ENCODE measurements around the gene CCL14. TPM values are rescaled to one million over a fixed set of nuclear protein-coding genes. Genes with fewer than 3 reads are reported as not detected.
A peak's percentile ranks its signal among the peaks of the same experiment; 100 is the strongest.

CCL14 gene
- total and polyA plus RNA-seq, 2 of the 13 experiments (the other 11 are each of a cell fraction or from before 2014, with no cell fraction given) = 1.1 to 1.7 TPM

DNA sequence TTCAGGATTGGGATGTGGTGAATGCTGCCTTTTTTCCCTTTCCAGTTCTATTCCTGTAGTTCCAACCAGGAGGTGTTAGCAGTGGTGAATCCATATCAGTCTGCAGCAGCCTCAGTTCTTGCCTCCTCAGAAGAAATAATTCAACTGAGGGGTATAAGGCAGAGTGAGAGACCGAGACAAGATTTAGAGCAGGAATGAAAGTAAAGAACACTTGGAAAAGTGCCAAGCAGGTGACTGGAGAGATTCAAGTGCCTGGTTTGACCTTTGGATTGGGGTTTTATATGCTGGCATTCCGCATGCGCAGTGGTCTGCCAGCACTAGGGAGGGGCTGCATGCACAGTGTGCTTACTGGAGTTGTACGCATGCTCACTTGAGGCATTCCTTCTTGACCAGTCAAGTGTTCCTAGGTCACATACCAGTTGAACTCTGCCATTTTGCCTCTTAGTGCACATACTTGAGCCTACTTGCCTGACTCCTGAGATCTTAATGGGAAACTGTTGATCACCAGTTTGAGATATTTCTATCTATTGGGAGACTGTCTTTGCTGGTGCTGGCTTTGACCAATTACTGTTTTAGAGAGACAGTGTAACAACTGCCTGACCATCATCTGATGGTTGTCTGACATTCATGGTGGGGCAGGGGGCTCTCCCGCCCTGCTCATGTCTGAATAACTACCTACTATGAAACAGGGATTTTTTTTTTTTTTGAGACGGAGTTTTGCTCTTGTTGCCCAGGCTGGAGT is 15.5 kb upstream of the CCL14 start (continued):
- TF ChIP-seq ZNF253 (CRISPR knock-in tag; IDR thresholded peaks at IDR 0.05; ENCODE audit: borderline replicate concordance) = no peak
- TF ChIP-seq NFE2L1 (CRISPR knock-in tag; IDR thresholded peaks at IDR 0.05; ENCODE audit: borderline replicate concordance) = no peak
- TF ChIP-seq ZNF879 (CRISPR knock-in tag; IDR thresholded peaks at IDR 0.05) = no peak
- TF ChIP-seq, protein P1, sequence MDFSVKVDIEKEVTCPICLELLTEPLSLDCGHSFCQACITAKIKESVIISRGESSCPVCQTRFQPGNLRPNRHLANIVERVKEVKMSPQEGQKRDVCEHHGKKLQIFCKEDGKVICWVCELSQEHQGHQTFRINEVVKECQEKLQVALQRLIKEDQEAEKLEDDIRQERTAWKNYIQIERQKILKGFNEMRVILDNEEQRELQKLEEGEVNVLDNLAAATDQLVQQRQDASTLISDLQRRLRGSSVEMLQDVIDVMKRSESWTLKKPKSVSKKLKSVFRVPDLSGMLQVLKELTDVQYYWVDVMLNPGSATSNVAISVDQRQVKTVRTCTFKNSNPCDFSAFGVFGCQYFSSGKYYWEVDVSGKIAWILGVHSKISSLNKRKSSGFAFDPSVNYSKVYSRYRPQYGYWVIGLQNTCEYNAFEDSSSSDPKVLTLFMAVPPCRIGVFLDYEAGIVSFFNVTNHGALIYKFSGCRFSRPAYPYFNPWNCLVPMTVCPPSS (IDR thresholded peaks at IDR 0.05) = no peak
- TF ChIP-seq, protein P2, sequence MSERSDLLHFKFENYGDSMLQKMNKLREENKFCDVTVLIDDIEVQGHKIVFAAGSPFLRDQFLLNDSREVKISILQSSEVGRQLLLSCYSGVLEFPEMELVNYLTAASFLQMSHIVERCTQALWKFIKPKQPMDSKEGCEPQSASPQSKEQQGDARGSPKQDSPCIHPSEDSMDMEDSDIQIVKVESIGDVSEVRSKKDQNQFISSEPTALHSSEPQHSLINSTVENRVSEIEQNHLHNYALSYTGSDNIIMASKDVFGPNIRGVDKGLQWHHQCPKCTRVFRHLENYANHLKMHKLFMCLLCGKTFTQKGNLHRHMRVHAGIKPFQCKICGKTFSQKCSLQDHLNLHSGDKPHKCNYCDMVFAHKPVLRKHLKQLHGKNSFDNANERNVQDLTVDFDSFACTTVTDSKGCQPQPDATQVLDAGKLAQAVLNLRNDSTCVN (CRISPR knock-in tag; IDR thresholded peaks at IDR 0.05; ENCODE audit: borderline replicate concordance) = no peak
- TF ChIP-seq ISL2 (CRISPR knock-in tag; IDR thresholded peaks at IDR 0.05) = no peak
- TF ChIP-seq REL (CRISPR knock-in tag; conservative IDR thresholded peaks at IDR 0.05) = no peak
- no peak for TF ChIP-seq ZNF234 (CRISPR knock-in tag; conservative IDR thresholded peaks at IDR 0.05)
- TF ChIP-seq SRY (CRISPR knock-in tag; IDR thresholded peaks at IDR 0.05) = no peak
- no peak for TF ChIP-seq AGO1 (IDR thresholded peaks at IDR 0.05; ENCODE audit: low read depth, low read length, poor library complexity, severe bottlenecking)
- TF ChIP-seq ZNF180 (CRISPR knock-in tag; IDR thresholded peaks at IDR 0.05; ENCODE audit: borderline replicate concordance, low read depth) = no peak
- no peak for TF ChIP-seq ZNF274 (CRISPR knock-in tag; IDR thresholded peaks at IDR 0.05)
- TF ChIP-seq ZNF780A (CRISPR knock-in tag; IDR thresholded peaks at IDR 0.05) = no peak
- no peak for TF ChIP-seq DNMT1 (CRISPR knock-in tag; IDR thresholded peaks at IDR 0.05)
- TF ChIP-seq KMT2B (CRISPR knock-in tag; IDR thresholded peaks at IDR 0.05) = no peak
- no peak for TF ChIP-seq ZNF264 (CRISPR knock-in tag; IDR thresholded peaks at IDR 0.05)
- TF ChIP-seq ZNF605 (CRISPR knock-in tag; IDR thresholded peaks at IDR 0.05) = peak; percentile 55; the same call in 1 of the 2 replicates
- TF ChIP-seq GATA4 (IDR thresholded peaks at IDR 0.05; ENCODE audit: borderline replicate concordance, low read depth) = peak; percentile 41; the same call in 1 of the 2 replicates
- TF ChIP-seq SMARCC2 (IDR thresholded peaks at IDR 0.05) = no peak
- no peak for TF ChIP-seq MEIS1 (CRISPR knock-in tag; IDR thresholded peaks at IDR 0.05; ENCODE audit: borderline replicate concordance)
- TF ChIP-seq, protein P3, sequence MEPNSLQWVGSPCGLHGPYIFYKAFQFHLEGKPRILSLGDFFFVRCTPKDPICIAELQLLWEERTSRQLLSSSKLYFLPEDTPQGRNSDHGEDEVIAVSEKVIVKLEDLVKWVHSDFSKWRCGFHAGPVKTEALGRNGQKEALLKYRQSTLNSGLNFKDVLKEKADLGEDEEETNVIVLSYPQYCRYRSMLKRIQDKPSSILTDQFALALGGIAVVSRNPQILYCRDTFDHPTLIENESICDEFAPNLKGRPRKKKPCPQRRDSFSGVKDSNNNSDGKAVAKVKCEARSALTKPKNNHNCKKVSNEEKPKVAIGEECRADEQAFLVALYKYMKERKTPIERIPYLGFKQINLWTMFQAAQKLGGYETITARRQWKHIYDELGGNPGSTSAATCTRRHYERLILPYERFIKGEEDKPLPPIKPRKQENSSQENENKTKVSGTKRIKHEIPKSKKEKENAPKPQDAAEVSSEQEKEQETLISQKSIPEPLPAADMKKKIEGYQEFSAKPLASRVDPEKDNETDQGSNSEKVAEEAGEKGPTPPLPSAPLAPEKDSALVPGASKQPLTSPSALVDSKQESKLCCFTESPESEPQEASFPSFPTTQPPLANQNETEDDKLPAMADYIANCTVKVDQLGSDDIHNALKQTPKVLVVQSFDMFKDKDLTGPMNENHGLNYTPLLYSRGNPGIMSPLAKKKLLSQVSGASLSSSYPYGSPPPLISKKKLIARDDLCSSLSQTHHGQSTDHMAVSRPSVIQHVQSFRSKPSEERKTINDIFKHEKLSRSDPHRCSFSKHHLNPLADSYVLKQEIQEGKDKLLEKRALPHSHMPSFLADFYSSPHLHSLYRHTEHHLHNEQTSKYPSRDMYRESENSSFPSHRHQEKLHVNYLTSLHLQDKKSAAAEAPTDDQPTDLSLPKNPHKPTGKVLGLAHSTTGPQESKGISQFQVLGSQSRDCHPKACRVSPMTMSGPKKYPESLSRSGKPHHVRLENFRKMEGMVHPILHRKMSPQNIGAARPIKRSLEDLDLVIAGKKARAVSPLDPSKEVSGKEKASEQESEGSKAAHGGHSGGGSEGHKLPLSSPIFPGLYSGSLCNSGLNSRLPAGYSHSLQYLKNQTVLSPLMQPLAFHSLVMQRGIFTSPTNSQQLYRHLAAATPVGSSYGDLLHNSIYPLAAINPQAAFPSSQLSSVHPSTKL (CRISPR knock-in tag; IDR thresholded peaks at IDR 0.05) = peak; percentile 62; the same call in 1 of the 2 replicates
- TF ChIP-seq, protein P4, sequence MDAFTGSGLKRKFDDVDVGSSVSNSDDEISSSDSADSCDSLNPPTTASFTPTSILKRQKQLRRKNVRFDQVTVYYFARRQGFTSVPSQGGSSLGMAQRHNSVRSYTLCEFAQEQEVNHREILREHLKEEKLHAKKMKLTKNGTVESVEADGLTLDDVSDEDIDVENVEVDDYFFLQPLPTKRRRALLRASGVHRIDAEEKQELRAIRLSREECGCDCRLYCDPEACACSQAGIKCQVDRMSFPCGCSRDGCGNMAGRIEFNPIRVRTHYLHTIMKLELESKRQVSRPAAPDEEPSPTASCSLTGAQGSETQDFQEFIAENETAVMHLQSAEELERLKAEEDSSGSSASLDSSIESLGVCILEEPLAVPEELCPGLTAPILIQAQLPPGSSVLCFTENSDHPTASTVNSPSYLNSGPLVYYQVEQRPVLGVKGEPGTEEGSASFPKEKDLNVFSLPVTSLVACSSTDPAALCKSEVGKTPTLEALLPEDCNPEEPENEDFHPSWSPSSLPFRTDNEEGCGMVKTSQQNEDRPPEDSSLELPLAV (CRISPR knock-in tag; conservative IDR thresholded peaks at IDR 0.05; ENCODE audit: low read depth) = no peak
- no peak for TF ChIP-seq EED (CRISPR knock-in tag; IDR thresholded peaks at IDR 0.05)
